Measurements from ENCODE around the gene KIFC1.

KIFC1 gene

DNA sequence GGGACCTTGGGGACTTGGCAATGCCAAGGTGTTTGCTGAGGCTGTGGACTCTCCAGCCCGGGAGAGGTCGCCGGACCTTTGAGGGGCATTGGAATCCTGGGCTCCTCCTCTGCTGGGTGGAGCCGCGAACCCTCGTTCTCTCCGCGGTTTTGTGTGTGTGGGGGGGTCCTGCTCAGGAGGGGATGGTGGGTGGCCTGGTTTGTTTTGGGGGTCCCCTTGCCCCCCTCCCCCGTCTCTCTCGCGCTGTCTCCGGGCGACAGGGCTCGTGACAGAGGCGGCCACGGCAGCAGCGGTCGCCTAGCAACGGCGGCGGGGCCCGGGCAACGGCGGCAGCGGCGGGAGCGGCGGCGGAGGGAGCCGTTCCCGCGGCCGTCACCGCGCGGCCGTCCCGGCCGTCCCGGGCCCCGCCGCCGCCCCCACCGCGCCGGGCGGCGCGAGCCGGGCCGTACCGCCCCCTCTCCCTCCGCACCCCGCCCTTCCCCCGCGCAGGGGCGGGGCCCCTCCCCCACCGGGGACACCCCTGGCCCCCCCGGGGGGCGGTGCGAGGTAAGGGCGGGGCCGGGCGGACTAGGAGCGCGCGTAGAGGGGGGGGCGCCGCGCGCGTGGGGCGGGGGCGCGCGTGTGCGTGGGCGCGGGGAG, 36.1 kb downstream of the KIFC1 start:
- DNase-seq = no peak

- DNase-seq = no peak
Measured at GRCh38 chr6:33428224-33428965, 36.8 kb downstream of the KIFC1 start.

DNA sequence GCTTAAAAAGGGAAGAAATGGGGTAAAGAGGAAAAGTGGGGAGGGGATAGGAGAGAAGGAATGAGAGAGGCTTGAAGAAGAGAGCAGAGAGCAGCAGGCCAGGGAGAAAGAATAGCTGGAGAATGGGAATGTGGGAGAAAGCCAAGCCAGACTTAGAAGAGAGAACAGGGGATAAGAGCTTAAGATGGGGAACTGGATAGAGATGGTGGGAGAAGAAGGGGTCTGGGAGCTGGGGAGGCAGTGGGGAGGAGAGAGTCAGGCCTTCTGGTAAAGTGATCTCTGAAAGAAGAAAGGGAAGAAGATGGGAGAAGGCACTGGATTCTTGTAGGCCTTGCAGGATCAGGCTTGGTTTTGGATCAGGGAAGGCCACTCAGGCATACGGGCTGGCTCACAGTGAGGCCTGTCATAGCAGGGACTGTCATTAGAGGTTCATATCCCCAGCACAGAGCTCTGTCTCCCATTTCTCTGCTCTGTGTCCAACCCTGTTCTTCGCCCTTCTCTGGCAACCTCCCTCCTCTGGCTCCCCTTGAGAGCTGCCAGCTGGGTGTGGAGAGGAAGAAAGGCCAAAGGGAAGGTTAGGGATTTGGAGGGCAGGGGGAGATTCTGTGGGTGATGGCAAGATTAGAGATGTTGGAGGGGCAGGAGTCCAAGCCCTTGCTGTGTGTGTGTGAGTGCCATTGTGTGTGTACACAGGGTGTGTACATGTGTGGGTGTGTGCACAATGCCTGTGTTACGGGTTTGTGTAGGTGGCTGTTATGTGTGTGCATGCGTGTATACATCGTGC, 37.5 kb downstream of the KIFC1 start:
- no peak for DNase-seq

DNA sequence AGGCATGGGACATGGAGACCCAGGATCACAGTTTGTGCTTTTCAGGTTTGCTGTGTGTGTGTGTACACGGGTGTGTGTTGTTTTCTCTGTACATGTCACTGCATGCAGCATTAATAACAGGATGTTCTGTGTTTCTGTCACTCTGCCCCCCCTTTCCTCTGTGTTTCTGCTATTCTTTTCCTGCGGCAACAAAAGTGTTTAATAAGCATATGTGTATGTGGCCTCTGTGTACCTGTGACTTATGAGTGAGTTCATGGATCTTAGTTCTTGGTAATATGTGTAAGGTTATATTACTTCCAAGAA, 38.1 kb downstream of the KIFC1 start:
- DNase-seq = no peak

GRCh38 chr6:33430334-33430733, 38.7 kb downstream of the KIFC1 start:
- no peak for DNase-seq

DNA sequence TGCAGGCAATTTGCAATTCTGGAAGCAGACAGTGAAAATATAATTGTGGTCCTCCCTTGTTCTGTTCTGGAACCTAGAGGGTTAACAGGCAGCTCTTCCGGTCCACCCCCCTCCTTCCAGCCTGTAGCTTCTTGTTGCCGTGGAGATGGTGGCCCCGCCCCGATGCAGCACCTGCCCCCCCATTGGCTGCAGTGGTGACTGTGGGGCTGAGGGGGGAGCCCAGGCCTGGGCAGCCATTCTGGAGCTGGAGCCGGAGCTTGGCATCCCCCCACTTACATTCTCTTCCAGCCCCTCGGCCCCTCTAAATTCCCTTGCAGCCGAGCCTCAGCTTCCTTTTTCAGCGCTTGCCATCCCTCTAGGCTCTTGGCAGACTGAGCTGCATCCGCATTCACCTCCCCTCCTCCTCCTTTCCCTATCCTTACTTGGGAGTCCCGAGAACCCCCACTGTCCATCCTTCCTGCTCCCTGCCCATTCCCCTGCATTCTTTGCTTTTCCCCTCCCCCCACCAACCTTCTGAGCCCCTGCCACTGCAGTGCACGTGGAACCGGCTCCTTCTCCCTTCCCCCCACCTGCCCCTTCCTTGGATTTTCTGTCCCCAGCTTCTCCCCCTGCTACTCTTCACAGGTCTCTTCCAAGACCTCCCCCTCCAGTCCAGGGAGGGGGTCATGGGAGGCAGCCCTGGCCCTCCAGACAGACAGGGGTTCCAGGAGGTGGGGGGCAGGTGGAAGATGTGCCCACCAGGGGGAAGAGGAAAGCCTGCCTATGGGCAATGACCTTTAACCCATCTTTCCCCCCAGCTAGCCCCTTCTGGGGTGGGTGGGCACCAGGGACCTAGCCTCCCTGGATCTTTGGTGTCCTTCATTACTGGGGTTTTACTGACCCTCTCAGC, 39.6 kb downstream of the KIFC1 start:
- no peak for DNase-seq

GRCh38 chr6:33431880-33432541, 40.4 kb downstream of the KIFC1 start:
- no peak for DNase-seq

- DNase-seq = no peak
Measured at GRCh38 chr6:33432546-33432945, 40.9 kb downstream of the KIFC1 start.

GRCh38 chr6:33433001-33433543, 41.4 kb downstream of the KIFC1 start:
- DNase-seq = no peak

DNA sequence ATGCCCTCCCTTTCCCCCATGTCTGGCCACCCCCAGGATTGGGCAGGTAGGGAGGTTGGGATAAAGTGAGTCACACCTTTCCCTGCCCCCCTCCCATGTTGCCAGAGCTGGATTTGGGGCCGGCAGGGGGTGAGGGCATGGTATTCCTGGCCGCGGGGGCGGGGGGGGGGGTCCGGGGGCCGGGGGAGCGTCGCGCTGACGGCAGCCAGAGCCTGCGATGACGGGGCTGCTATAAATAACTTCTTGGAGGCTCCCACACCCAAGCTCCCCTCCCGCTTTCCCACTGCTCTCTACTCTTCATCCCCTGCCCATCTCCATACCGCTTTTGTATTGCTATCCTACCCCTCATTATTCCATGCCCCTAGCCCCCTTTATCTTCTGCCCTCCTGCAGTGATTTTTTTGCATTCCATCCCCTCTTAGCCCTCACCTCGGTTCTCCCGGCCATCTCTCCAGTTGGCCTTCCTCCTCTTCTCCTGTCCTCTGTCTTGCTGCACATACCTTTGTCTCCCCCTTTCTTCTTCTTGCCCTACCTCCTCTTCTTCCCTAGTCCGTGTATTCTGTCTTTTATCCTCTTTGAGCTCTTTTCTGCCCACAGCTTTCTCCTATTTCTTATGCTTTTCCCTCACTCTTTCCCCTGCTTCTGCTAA, 42.0 kb downstream of the KIFC1 start:
- DNase-seq = no peak

- no peak for DNase-seq
Measured at GRCh38 chr6:33434961-33435360, 43.3 kb downstream of the KIFC1 start.

- no peak for DNase-seq
Measured at GRCh38 chr6:33437666-33438065, 46.0 kb downstream of the KIFC1 start.

GRCh38 chr6:33438978-33439594, 47.5 kb downstream of the KIFC1 start:
- no peak for DNase-seq

- DNase-seq = no peak
Measured at GRCh38 chr6:33439956-33440648, 48.5 kb downstream of the KIFC1 start.

DNA sequence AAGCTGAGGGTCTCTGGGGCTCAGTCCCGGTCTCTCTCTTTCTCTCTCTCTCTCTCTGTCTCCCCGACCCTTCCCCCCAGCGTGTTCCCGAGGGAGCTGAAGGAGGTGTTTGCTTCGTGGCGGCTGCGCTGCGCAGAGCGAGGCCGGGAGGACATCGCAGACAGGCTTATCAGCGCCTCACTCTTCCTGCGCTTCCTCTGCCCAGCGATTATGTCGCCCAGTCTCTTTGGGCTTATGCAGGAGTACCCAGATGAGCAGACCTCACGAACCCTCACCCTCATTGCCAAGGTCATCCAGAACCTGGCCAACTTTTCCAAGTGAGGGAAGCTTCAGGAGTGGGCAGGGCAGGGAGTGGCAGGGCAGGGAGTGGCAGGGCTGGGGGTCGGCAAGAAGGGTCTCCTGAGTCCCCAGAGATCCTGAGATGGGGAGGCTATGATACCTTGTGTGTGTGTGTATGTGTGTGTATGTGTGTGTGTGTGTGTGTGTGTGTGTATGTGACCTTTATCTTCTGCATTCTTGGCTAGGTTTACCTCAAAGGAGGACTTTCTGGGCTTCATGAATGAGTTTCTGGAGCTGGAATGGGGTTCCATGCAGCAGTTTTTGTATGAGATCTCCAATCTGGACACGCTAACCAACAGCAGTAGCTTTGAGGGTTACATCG, 49.2 kb downstream of the KIFC1 start:
- DNase-seq = no peak

DNA sequence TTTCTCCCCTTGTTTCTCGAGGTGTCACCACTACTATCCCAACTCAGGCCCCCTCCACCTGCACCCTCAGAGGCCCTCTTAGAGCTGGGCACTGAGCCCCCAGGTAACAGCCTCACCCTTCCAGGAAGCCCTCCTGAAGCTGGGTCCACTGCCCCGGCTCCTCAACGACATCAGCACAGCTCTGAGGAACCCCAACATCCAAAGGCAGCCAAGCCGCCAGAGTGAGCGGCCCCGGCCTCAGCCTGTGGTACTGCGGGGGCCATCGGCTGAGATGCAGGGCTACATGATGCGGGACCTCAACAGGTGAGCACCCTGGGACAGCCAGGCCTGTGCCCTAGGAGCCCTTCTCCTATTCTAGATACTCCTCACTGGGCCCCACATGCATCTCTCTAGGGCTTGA, 49.8 kb downstream of the KIFC1 start:
- no peak for DNase-seq

GRCh38 chr6:33442283-33442682, 50.7 kb downstream of the KIFC1 start:
- no peak for DNase-seq

- DNase-seq = no peak
Measured at GRCh38 chr6:33443025-33443424, 51.4 kb downstream of the KIFC1 start.

GRCh38 chr6:33443619-33444504, 52.2 kb downstream of the KIFC1 start:
- DNase-seq = no peak
